HS-27A (cell line): ENCODE results near the gene NCAM2.

Source experiments
- DNase-seq: peaks from one replicate; pipeline ENCODE4 v3.0.0-alpha.2; 2012; ENCODE audit warnings: low read depth, missing footprints

NCAM2 gene

GRCh38 chr21:21216047-21216446, 217.8 kb downstream of the NCAM2 start:
- DNase-seq = no peak

DNA sequence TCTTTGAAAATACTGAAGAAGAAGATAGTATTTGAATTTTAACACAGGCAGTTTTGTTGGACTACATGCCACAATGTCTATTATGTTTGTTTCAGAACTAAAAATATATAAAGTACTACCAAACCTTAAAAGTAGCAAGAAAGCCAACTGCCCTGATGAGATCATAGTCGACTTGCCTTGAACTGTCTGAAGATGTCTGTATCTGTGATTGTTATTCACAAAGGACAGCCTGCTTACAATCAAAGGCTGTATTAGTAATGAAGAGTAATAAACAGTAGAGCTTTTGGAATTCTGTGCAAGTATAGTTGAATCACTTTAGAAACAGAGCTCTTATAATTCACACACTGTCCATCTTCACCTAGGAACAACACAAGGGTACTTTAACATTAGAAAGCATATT, 228.3 kb downstream of the NCAM2 start:
- DNase-seq = no peak

DNA sequence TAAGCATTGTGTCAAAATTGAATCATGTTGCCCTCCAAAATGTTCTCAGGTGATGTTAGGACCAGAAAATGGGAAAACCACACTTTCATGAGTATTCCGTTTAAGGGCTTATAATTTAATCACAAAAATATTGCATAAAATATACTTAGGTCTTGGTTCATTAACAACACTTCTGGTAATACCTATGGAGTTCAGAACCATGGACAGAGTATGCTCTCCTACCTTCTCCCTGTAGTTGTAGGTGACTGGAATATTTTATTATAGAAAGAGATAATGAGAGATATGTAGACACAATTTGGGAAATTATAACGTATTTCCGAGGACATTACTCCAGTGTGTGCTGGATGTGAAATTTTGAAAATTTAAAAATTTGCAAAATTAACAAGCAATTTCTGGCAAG, 232.5 kb downstream of the NCAM2 start:
- DNase-seq = no peak

GRCh38 chr21:21231913-21232312, 233.7 kb downstream of the NCAM2 start:
- DNase-seq = no peak

- DNase-seq = no peak
Measured at GRCh38 chr21:21232320-21232719, 234.1 kb downstream of the NCAM2 start.

DNA sequence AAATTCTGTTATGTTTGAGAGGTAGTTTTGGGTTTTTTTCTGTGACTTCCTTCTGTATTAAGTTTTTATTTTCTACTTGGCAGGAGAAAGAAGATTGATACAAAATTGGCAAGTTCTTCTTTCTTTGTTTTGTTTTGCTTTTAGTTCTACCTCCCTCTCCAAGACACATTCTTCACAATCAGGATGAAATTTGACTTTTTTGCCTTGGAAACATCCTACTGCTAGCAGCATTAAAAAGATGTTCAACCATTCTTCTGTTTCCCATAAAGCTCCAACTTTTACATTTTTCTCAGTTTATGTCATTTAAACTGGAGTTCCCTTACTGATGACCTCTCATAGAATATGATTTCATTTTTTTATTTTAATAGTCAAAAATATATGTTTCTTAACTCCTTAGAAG, 234.8 kb downstream of the NCAM2 start:
- DNase-seq = no peak

- no peak for DNase-seq
Measured at GRCh38 chr21:21236996-21237395, 238.8 kb downstream of the NCAM2 start.

GRCh38 chr21:21238629-21239400, 240.6 kb downstream of the NCAM2 start:
- DNase-seq = no peak

GRCh38 chr21:21241391-21241790, 243.2 kb downstream of the NCAM2 start:
- no peak for DNase-seq

- no peak for DNase-seq
Measured at GRCh38 chr21:21246007-21246406, 247.8 kb downstream of the NCAM2 start.

DNA sequence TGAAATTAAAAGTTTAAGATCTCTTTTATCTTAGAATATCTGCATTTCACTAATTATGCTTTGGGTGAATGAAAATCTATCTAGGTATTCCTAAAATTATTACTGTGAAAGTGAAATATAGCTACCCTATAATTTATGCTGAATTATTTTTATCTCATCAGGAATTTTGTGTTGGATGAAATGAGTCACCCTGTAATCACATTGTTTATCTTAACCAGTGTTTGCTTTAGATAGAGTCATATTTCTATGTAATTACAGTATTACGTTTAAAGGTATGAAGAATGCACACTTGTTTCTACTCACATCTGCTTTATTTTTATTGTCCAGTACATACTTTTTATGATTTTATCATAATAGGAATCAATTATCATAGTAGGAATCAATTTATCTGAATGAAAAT, 249.2 kb downstream of the NCAM2 start:
- no peak for DNase-seq

GRCh38 chr21:21262048-21262447, 263.8 kb downstream of the NCAM2 start:
- DNase-seq = no peak

DNA sequence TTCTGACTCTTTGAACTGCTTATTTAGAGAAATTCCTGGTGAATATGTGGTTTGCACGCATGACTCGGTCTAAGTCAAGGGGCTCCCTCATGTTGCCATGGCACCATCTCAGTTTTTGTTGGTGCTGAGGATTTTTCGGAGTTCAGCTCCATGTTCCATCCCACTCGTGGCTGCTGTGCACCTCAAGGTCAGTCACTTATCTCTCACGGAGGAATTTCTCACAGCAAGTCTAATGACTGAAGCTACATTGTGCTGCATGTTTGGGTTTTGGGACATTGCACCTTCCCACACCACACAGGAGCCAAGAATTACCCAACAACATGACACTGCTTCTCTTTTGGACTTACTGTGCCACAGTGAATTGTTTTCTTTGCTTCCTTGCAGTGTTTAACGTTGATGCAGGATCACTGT, 269.9 kb downstream of the NCAM2 start:
- DNase-seq = no peak

DNA sequence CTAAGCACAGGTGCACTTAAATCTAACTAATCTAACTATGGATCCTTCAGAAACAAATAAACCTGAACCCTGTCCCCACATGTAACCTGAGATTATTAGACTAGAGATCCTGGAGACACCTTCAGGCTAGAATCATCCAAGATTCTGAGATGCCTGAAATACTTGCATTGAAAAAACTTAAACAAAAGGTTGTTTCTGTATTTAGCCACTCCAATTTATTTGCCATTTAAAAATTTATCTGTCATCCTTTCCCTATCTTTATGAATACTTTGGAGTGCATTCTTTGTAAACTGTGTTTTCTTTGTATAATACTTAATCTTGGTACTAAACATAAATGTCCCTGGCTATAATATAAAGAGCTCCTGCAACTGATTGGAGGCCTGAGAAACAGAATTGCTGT, 270.7 kb downstream of the NCAM2 start:
- no peak for DNase-seq

DNA sequence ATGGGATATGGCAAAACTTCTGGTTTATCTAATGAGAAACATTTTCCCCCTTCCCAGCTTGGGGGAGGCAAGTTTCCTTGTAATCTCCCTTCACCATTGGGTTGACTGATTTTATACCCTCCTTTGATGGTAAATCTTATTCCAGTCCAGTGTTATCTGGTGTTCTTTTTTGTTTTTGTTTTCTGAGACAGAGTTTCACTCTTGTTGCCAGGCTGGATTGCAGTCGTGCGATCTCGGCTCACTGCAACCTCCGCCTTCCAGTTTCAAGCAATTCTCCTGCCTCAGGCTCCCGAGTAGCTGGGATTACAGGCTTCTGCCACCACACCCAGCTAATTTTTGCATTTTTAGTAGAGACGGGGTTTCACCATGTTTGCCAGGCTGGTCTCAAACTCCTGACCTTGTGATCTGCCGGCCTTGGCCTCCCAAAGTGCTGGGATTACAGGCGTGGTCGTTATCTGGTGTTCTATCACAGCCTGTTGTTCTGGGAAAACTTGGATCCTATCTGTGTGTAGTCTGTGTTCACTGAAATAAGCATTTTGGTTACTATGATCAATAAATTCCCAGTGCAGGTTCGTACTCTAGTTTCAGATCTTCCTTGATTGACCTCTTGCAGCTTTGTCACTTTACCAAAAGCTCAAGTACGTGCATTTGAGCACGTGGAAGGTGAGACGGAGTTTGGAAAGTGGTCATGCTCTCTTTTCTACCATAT, 281.1 kb downstream of the NCAM2 start:
- no peak for DNase-seq

DNA sequence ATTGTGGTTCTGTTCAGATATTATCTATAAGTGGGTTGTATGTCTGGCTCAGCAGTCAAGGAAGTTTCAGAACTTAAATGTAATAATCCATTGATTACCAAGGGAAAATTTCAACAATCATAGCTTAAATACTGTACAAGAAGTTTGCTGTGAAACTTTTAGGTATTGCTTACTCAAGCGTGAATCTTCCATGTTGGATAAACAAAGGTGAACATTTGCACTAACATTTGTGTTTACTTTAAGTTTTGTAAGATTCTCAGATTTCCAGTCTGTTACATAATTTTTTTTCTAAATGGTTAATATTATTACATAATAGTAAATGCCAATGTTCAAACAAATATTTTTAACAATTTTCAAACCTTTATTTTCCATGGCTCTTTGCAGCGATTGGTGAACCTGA, 285.6 kb downstream of the NCAM2 start:
- DNase-seq = no peak

DNA sequence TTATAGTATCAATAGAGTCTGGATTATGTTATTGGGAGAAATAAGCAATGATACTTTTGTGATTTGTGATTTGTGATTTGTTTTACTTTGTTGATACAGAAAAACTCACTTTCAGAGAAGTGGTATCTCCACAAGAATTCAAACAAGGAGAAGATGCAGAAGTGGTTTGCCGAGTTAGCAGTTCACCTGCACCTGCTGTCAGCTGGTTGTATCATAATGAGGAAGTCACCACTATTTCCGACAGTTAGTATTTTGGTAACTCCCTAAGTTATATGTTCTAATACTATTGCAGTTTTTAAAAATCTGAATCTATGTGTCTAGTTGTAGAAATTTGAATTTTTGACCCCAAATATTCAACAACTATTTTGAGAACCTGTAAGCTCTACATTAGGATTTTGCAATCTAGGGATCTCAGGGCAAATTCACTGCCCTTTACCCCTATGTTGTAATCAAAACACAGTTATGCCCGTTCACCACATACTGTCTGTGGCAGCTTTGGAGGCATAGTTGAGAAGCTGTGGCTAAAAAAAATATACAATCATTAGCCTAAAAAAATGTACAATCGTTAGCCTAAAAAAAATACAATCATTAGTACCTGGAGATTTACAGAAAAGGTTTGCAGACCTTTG, 288.1 kb downstream of the NCAM2 start:
- DNase-seq = no peak

GRCh38 chr21:21290751-21291150, 292.5 kb downstream of the NCAM2 start:
- no peak for DNase-seq

DNA sequence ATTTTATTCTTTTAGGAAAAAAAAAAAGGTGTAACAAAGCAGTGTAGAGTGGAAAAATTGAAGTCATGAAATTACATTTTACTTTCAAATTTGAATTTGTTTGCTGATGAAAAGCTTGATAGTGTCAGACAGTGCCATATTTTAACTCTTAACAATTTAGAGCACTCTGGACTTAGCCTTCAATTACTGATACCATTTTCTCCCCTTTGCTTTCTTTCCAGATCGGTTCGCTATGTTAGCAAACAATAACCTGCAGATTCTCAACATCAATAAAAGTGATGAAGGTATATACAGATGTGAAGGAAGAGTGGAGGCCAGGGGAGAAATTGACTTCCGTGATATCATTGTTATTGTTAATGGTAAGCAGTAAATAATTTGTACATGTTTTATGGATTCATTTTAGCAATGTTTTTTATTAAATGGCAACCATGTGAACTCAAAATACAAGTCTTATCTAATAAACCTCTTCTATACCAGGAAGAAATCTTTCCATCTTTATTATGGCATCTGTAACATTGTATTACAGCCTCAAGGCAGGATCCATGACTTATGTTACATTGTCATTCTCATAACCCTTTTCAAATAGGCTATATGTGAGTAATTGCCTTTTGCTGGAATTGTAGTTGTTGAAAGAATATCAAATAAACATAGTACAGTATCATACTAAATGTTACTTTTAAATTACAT, 293.8 kb downstream of the NCAM2 start:
- no peak for DNase-seq

- no peak for DNase-seq
Measured at GRCh38 chr21:21295303-21295702, 297.1 kb downstream of the NCAM2 start.

DNA sequence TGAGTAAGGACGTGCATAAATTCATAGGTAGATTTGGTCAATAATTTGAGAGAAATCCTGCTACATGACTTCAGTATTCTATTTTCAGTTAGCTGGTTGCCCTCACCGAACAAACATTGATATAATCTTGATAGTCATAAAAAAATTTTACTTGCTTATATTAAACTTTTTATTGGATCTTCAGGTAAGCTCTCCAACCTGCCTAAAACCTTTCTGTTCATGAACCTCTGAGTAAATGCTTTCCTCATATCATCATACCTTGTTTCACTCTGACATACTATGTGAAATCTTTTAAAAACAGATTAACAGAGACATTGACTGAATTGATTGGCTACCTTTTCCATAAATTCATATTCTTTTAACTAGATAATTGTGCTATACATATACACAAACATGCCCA, 299.0 kb downstream of the NCAM2 start:
- no peak for DNase-seq

DNA sequence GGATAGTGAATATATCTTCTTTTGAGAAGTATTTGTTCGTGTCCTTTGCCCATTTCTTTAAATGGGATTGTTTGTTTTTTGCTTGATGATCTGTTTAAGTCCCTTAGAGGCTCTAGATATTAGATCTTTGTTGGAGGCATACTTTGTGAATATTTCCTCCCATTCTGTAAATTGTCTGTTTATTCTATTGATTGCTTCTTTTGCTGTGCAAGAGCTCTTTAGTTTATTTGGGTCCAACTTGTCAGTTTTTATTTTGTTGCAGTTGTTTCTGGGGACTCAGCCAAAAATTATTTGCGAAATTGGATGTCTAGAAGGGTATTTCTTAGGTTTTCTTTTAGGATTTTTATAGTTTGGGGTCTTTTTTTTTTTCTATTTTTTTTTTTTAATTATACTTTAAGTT, 302.8 kb downstream of the NCAM2 start:
- DNase-seq = no peak

GRCh38 chr21:21309510-21309909, 311.3 kb downstream of the NCAM2 start:
- DNase-seq = no peak
